Kidney (tissue), 14 donors: ENCODE data around the gene MEF2A. TPM values are rescaled to one million over a fixed set of nuclear protein-coding genes. Genes with fewer than 3 reads are reported as not detected.

Experiments
- DNase-seq, 5 donors: peaks; one replicate each; pipeline ENCODE4 v3.0.0-alpha.2; 2013 to 2020
- FAIRE-seq: peaks from 2 replicates; lab custom pipeline; 2012; peaks lifted over from hg19 to GRCh38; lab: Jason Lieb, UNC
- H3K27ac ChIP-seq, 2 donors: one replicate each; pipeline ENCODE4 v1.7.0; 2013; ENCODE audit warnings: low read depth in 2 of 2, low read length in 2 of 2, inconsistent platforms in 1 of 2
- H3K27me3 ChIP-seq: one replicate; pipeline ENCODE4 v1.7.1; 2013; ENCODE audit warnings: low read length, inconsistent platforms; ENCODE audit not compliant: control insufficient read depth, insufficient read depth
- H3K36me3 ChIP-seq, 3 donors: one replicate each; pipeline versions ENCODE4 v1.7.0 to v1.7.1; 2013; ENCODE audit warnings: low read length in 3 of 3, control low read depth in 1 of 3, inconsistent platforms in 1 of 3; ENCODE audit not compliant: insufficient read depth in 3 of 3, control insufficient read depth in 2 of 3
- H3K4me1 ChIP-seq, 3 donors: one replicate each; pipeline versions ENCODE4 v1.7.0 to v1.7.1; 2013; ENCODE audit warnings: low read length in 3 of 3, inconsistent platforms in 1 of 3, low read depth in 1 of 3; ENCODE audit not compliant: control insufficient read depth in 2 of 3, insufficient read depth in 2 of 3
- H3K4me3 ChIP-seq, 3 donors: one replicate each; pipeline versions ENCODE4 v1.7.0 to v1.8.1; 2013; ENCODE audit warnings: low read length in 3 of 3, control low read depth in 1 of 3, inconsistent platforms in 1 of 3
- H3K9ac ChIP-seq, 3 donors: one replicate each; pipeline versions ENCODE4 v1.7.0 to v1.7.1; 2013; ENCODE audit warnings: low read length in 3 of 3, control low read depth in 1 of 3, inconsistent platforms in 1 of 3
- H3K9me3 ChIP-seq, 3 donors: one replicate each; pipeline versions ENCODE4 v1.7.0 to v1.7.1; 2013; ENCODE audit warnings: low read length in 3 of 3, control low read depth in 1 of 3, inconsistent platforms in 1 of 3; ENCODE audit not compliant: control insufficient read depth in 2 of 3, insufficient read depth in 1 of 3
- CTCF ChIP-seq: IDR thresholded peaks from 3 replicates; pipeline ENCODE4 v1.5.1; 2012; ENCODE audit warnings: mild to moderate bottlenecking, moderate library complexity, borderline replicate concordance; ENCODE audit not compliant: insufficient read depth; ENCODE audit errors: extremely low read depth
- intact Hi-C: fragments of 100-400 bp; cut with DNase I; formaldehyde crosslinking; loops from one replicate; pipeline ENCODE4 v1.11.1; 2022
- polyA plus RNA-seq: library from polyadenylated mRNA; stranded (reverse); fragments of 350-450 nt; fragmentation: Illumina TruSeq; extraction: RNeasy Lipid Tissue Mini Kit (QIAGEN cat#74804); gene quantifications from one replicate; pipeline ENCODE4 v1.2.3, GENCODE V29; 2014; ENCODE audit warnings: low read depth, low replicate concordance; ENCODE audit not compliant: insufficient read depth
- total RNA-seq: library from RNA; stranded (reverse); fragmentation: NEBNext Ultra II Directional; extraction: Animal tissue kit (Norgen Biotek cat#: 25700); gene quantifications from one replicate; pipeline ENCODE4 v1.2.1, GENCODE V29; 2021
- donor health status: control.
- donor health status: control.
- donor health status: control.
- donor health status: control.
- donor health status: control.
- donor health status: DM: yes; HTN: yes; CAD: no.
- donor health status: Normal renal cell carcinoma (clear cell type).

MEF2A gene
- total and polyA plus RNA-seq, 2 donors from 2014 or later, result 20.8 to 82.2 TPM

- Histone ChIP-seq H3K27ac (no peak overlapping the region), H3K27me3 (no peaks in the 10 kb centered on the region), H3K4me3 (no peak overlapping the region), H3K4me1 (peaks cover 0 to 10% (median 0%) of the 10 kb centered on the region in 3 donors), H3K36me3 (peaks cover 0 to 3% (median 0%) of the 10 kb centered on the region in 3 donors), H3K9me3 (peaks cover 0 to 2% (median 0%) of the 10 kb centered on the region in 3 donors), H3K9ac (no peak overlapping the region)
- intact Hi-C loops, result no loop called here
- DNase-seq, result peak in 1 of 5 donors; percentile 13
- FAIRE-seq, result no peak
- no peak for TF ChIP-seq CTCF
Observed at GRCh38 chr15:99605490-99605931, 39.7 kb downstream of the MEF2A start.

- Histone ChIP-seq H3K27me3 (no peaks in the 10 kb centered on the region), H3K27ac (no peak overlapping the region), H3K36me3 (no peaks in the 10 kb centered on the region), H3K9ac (no peak overlapping the region), H3K4me1 (peaks cover 0 to 10% (median 0%) of the 10 kb centered on the region in 3 donors), H3K4me3 (no peak overlapping the region), H3K9me3 (no peaks in the 10 kb centered on the region)
- DNase-seq (no peak), FAIRE-seq (peak; percentile 44)
- TF ChIP-seq CTCF, result no peak
- intact Hi-C loops, result no loop called here
Observed at GRCh38 chr15:99605990-99606389, 40.2 kb downstream of the MEF2A start.

- no peak overlapping the region for H3K9ac ChIP-seq
- peaks cover 0 to 10% (median 0%) of the 10 kb centered on the region in 3 donors for H3K4me1 ChIP-seq
- no peak overlapping the region for H3K27ac ChIP-seq
- DNase-seq, result no peak
- intact Hi-C loops, result no loop called here
- H3K9me3 ChIP-seq, result no peaks in the 10 kb centered on the region
- H3K27me3 ChIP-seq, result no peaks in the 10 kb centered on the region
- FAIRE-seq, result no peak
- H3K4me3 ChIP-seq, result no peak overlapping the region
- no peak for TF ChIP-seq CTCF
- H3K36me3 ChIP-seq, result no peaks in the 10 kb centered on the region
Observed at GRCh38 chr15:99606646-99607045, 40.9 kb downstream of the MEF2A start.

- DNase-seq (no peak), FAIRE-seq (no peak)
- Histone ChIP-seq H3K27ac (no peak overlapping the region), H3K36me3 (no peaks in the 10 kb centered on the region), H3K4me1 (peaks cover 0 to 12% (median 8%) of the 10 kb centered on the region in 3 donors), H3K9me3 (no peaks in the 10 kb centered on the region), H3K27me3 (no peaks in the 10 kb centered on the region), H3K4me3 (no peak overlapping the region), H3K9ac (no peak overlapping the region)
- intact Hi-C loops, result no loop called here
- TF ChIP-seq CTCF, result no peak
Observed at GRCh38 chr15:99613481-99613880, 47.7 kb downstream of the MEF2A start.
